HepG2 (cell line): ENCODE measurements around the gene PHF23. TPM values are rescaled to one million over a fixed set of nuclear protein-coding genes. Genes with fewer than 3 reads are reported as not detected.
A peak's percentile ranks its signal among the peaks of the same experiment; 100 is the strongest.

Experiments used
- ATAC-seq: fragments of 200-7000 bp; cut with Tn5 transposase; 3 replicates; pipeline ENCODE4 v1.9.1; 2020; ENCODE audit warnings: mild to moderate bottlenecking, moderate library complexity
- BruUV-seq: library from RNA; stranded (reverse); fragments of 400-500 nt; replicated peaks from 2 replicates; lab custom pipeline; 2021; lab: Mats Ljungman, UMichigan
- CTCF ChIA-PET: fragments of 300-600 bp; formaldehyde crosslinking; extraction: SDS; loops from one replicate; lab custom pipeline; 2021; ENCODE audit warnings: low total read pairs, inconsistent platforms, low intra/inter-chr PET ratio; lab: Yijun Ruan, JAX
- POLR2A ChIA-PET: fragments of 350-600 bp; sonication (Branson Sonifier 250); formaldehyde crosslinking; loops from one replicate; lab custom pipeline; 2020; ENCODE audit warnings: antibody characterized with exemption, inconsistent platforms; lab: Yijun Ruan, JAX
- DNase-seq: peaks from one replicate; pipeline ENCODE4 v3.0.0-alpha.2; 2015; ENCODE audit warnings: low spot score
- FAIRE-seq: peaks from 3 replicates; lab custom pipeline; 2011; peaks lifted over from hg19 to GRCh38; lab: Jason Lieb, UNC
- H2AFZ ChIP-seq: one replicate; pipeline ENCODE4 v1.6.1; 2011; ENCODE audit warnings: low read length, inconsistent platforms
- H3K27ac ChIP-seq: fragments of 300-600 bp; 3 replicates; pipeline ENCODE4 v1.8.0; 2011; ENCODE audit warnings: mixed run types, mild to moderate bottlenecking, mixed read lengths, low read length, inconsistent platforms; ENCODE audit not compliant: insufficient read depth; ENCODE audit errors: extremely low read length
- H3K27me3 ChIP-seq, 2 experiments: fragments of 200-600 bp in 1 of 2; 2 replicates in 1 of 2; 3 replicates in 1 of 2; pipeline versions ENCODE4 v1.6.0 to v1.8.0; 2011; ENCODE audit warnings: low read length in 2 of 2, mild to moderate bottlenecking in 2 of 2, moderate library complexity in 2 of 2, inconsistent platforms in 1 of 2; ENCODE audit not compliant: insufficient read depth in 2 of 2, control insufficient read depth in 1 of 2
- H3K36me3 ChIP-seq, 2 experiments: fragments of 200-600 bp in 1 of 2; replicated peaks in 1 of 2; 2 replicates in 1 of 2; 3 replicates in 1 of 2; pipeline versions ENCODE4 v1.5.1 to v1.8.0; 2011; ENCODE audit warnings: low read length in 2 of 2, inconsistent platforms in 1 of 2; ENCODE audit not compliant: insufficient read depth in 2 of 2, control insufficient read depth in 1 of 2
- H3K4me1 ChIP-seq: 2 replicates; pipeline ENCODE4 v1.5.1; 2012; ENCODE audit warnings: low read length, inconsistent platforms; ENCODE audit not compliant: insufficient read depth
- H3K4me2 ChIP-seq: 2 replicates; pipeline ENCODE4 v1.6.0; 2011; ENCODE audit warnings: low read depth, low read length, inconsistent platforms
- H3K4me3 ChIP-seq, 3 experiments: fragments of 200-600 bp in 1 of 3; sonication (generic), shearing (Covaris generic) in 1 of 3; replicated peaks in 1 of 3; 2 replicates each; pipeline ENCODE4 v1.5.1; 2011 to 2016; ENCODE audit warnings: low read length in 3 of 3, inconsistent platforms in 2 of 3, low read depth in 2 of 3, mild to moderate bottlenecking in 2 of 3, control low read depth in 1 of 3, mixed read lengths in 1 of 3; ENCODE audit not compliant: insufficient read depth in 1 of 3
- H3K79me2 ChIP-seq: one replicate; pipeline ENCODE4 v1.6.1; 2011; ENCODE audit warnings: low read length, inconsistent platforms; ENCODE audit not compliant: insufficient read depth
- H3K9ac ChIP-seq: 2 replicates; pipeline ENCODE4 v1.6.0; 2011; ENCODE audit warnings: mild to moderate bottlenecking, low read depth, low read length, inconsistent platforms; ENCODE audit not compliant: insufficient read depth
- H3K9me3 ChIP-seq: 2 replicates; pipeline ENCODE4 v1.5.1; 2012; ENCODE audit warnings: mild to moderate bottlenecking, low read length
- H4K20me1 ChIP-seq: 2 replicates; pipeline ENCODE4 v1.6.0; 2011; ENCODE audit warnings: inconsistent platforms, mild to moderate bottlenecking, low read length, moderate library complexity; ENCODE audit not compliant: insufficient read depth
- CAMTA2 ChIP-seq: sonication (generic); formaldehyde crosslinking; IDR thresholded peaks from 2 replicates; pipeline ENCODE4 v1.4.0; 2020; ENCODE audit warnings: mild to moderate bottlenecking, missing genetic modification reagents, borderline replicate concordance
- CEBPZ ChIP-seq: IDR thresholded peaks from 2 replicates; pipeline ENCODE4 v1.6.1; 2012; ENCODE audit warnings: low read length, improper control_type of control experiment
- IKZF4 ChIP-seq: sonication (generic); formaldehyde crosslinking; IDR thresholded peaks from 2 replicates; pipeline ENCODE4 v1.5.1; 2020; ENCODE audit warnings: borderline replicate concordance, mild to moderate bottlenecking, low read depth, missing genetic modification reagents; ENCODE audit errors: not compliant biosample characterization
- RBFOX2 ChIP-seq: fragments of 200-400 bp; formaldehyde crosslinking; IDR thresholded peaks from 2 replicates; pipeline ENCODE4 v1.6.1; 2017; ENCODE audit warnings: low read depth, mild to moderate bottlenecking, low read length
- STAT5B ChIP-seq: sonication (generic); formaldehyde crosslinking; IDR thresholded peaks from 2 replicates; pipeline ENCODE4 v1.4.0; 2020; ENCODE audit warnings: missing genetic modification reagents
- THAP7 ChIP-seq: sonication (generic); formaldehyde crosslinking; IDR thresholded peaks from 2 replicates; pipeline ENCODE4 v1.8.1; 2023; ENCODE audit warnings: mild to moderate bottlenecking, missing genetic modification reagents
- XRCC5 ChIP-seq: fragments of 200-400 bp; formaldehyde crosslinking; optimal IDR thresholded peaks from 2 replicates; pipeline ENCODE3; 2017; ENCODE audit warnings: mild to moderate bottlenecking, low read length
- ZBTB7A ChIP-seq: sonication (generic); formaldehyde crosslinking; IDR thresholded peaks from 2 replicates; pipeline ENCODE4 v1.8.0; 2022; ENCODE audit warnings: mild to moderate bottlenecking, missing genetic modification reagents
- ZIK1 ChIP-seq: sonication (generic); formaldehyde crosslinking; IDR thresholded peaks from 2 replicates; pipeline ENCODE4 v1.5.0; 2020; ENCODE audit warnings: mild to moderate bottlenecking, low read depth, missing genetic modification reagents, borderline replicate concordance
- ZMYM2 ChIP-seq: sonication (generic); formaldehyde crosslinking; IDR thresholded peaks from 2 replicates; pipeline ENCODE4 v1.8.0; 2022; ENCODE audit warnings: mild to moderate bottlenecking, missing genetic modification reagents
- ZNF569 ChIP-seq: sonication (generic); formaldehyde crosslinking; IDR thresholded peaks from 2 replicates; pipeline ENCODE4 v1.5.0; 2020; ENCODE audit warnings: mild to moderate bottlenecking, missing genetic modification reagents, moderate library complexity, borderline replicate concordance
- ZNF704 ChIP-seq: sonication (generic); formaldehyde crosslinking; IDR thresholded peaks from 2 replicates; pipeline ENCODE4 v1.8.1; 2023; ENCODE audit warnings: mild to moderate bottlenecking, inconsistent platforms, moderate library complexity, missing genetic modification reagents, borderline replicate concordance
- ZNF710 ChIP-seq: sonication (generic); formaldehyde crosslinking; IDR thresholded peaks from 2 replicates; pipeline ENCODE4 v1.5.0; 2020; ENCODE audit warnings: mild to moderate bottlenecking, missing genetic modification reagents, borderline replicate concordance
- ZNF761 ChIP-seq: sonication (generic); formaldehyde crosslinking; conservative IDR thresholded peaks from 2 replicates; pipeline ENCODE4 v1.4.0; 2020; ENCODE audit warnings: mild to moderate bottlenecking, missing genetic modification reagents
- ZSCAN22 ChIP-seq: sonication (generic); formaldehyde crosslinking; IDR thresholded peaks from 2 replicates; pipeline ENCODE4 v1.4.0; 2020; ENCODE audit warnings: mild to moderate bottlenecking, missing genetic modification reagents
- WGBS: methylation state at CpG from one replicate; pipeline ENCODE4 v1.1.6; 2017; ENCODE audit warnings: low lambda C conversion rate; 5-methylcytosine and 5-hydroxymethylcytosine counted together
- in situ Hi-C: cut with HindIII; loops from 2 replicates; pipeline ENCODE4 v1.10.0; 2017; ENCODE audit warnings: low pct_unique_long_range_greater_than_20kb; ENCODE audit not compliant: extremely low pct_ligation_motif_present
- intact Hi-C: fragments of 100-400 bp; cut with micrococcal nuclease; formaldehyde crosslinking; loops from one replicate; pipeline ENCODE4 v1.10.0; 2022; ENCODE audit not compliant: unreplicated experiment
- polyA plus RNA-seq, 8 experiments: library from polyadenylated mRNA; depleted of rRNA in 3 of 8; stranded (reverse) in 7 of 8; unstranded in 1 of 8; fragments of >200 nt; fragmentation: Illumina TruSeq in 4 of 8; extraction: Trizol in 4 of 8; gene quantifications; 2 replicates each; pipeline versions ENCODE4 v1.2.1 to v1.2.3, GENCODE V29; 2011 to 2016; ENCODE audit warnings: low read depth in 4 of 8, missing spikeins in 1 of 8, mixed read lengths in 1 of 8; ENCODE audit not compliant: insufficient read depth in 1 of 8
- total RNA-seq, 5 experiments: library from RNA; depleted of rRNA; stranded (reverse); fragments of >200 nt; fragmentation: Illumina TruSeq; extraction: Trizol; gene quantifications; 2 replicates each; pipeline ENCODE4 v1.2.3, GENCODE V29; 2016; ENCODE audit warnings: low read depth in 1 of 5

PHF23 gene
- total and polyA plus RNA-seq, 2 of the 13 experiments (the other 11 are each of a cell fraction or from before 2014, with no cell fraction given): 27.6 to 33.2 TPM

GRCh38 chr17:7186241-7186640 lies 53.0 kb downstream of the PHF23 start:
- Histone ChIP-seq H3K4me3 (no peak overlapping the region), H2AFZ (no peak overlapping the region), H3K27ac (no peak overlapping the region), H3K4me1 (peaks cover 63% of the 10 kb centered on the region), H3K79me2 (no peaks in the 10 kb centered on the region), H3K9ac (no peak overlapping the region), H3K9me3 (no peaks in the 10 kb centered on the region), H3K4me2 (peak overlapping the region; percentile 4; the same call in 1 of the 2 replicates), H4K20me1 (no peaks in the 10 kb centered on the region), H3K27me3 (no peaks in the 10 kb centered on the region), H3K36me3 (no peaks in the 10 kb centered on the region)
- 29% methylated on average over 7 of the region's 7 CpGs for WGBS
- DNase-seq (peak; percentile 61), ATAC-seq (peak; percentile 58), FAIRE-seq (no peak)
- intact Hi-C loops: no loop called here
- CTCF ChIA-PET: interaction anchor here (0.8 kb wide), 1 partner anchor 9 kb away, joined by 4 read pairs; no protein-coding TSS in a partner anchor
- in situ Hi-C loops: no loop called here
- BruUV-seq: no TSS peak
- POLR2A ChIA-PET: interaction anchor here (1.1 to 4.0 kb wide), 2 partner anchors 9 to 34 kb away, joined by 6 to 24 read pairs; partner anchors contain the start of genes ACADVL and DLG4
- TF ChIP-seq RBFOX2 (no peak), ZNF761 (CRISPR knock-in tag) (no peak), STAT5B (CRISPR knock-in tag) (no peak), ZIK1 (CRISPR knock-in tag) (no peak), ZNF704 (CRISPR knock-in tag) (no peak), THAP7 (no peak), ZMYM2 (CRISPR knock-in tag) (peak; percentile 71; the same call in 1 of the 2 replicates), ZNF569 (CRISPR knock-in tag) (no peak), IKZF4 (CRISPR knock-in tag) (no peak), ZBTB7A (CRISPR knock-in tag) (no peak), ZNF710 (CRISPR knock-in tag) (peak; percentile 51; the same call in 1 of the 2 replicates), CAMTA2 (CRISPR knock-in tag) (no peak), XRCC5 (peak; percentile 49), ZSCAN22 (CRISPR knock-in tag) (0 out of 2 replicates have a peak, but pooled peaks have one; percentile 43), CEBPZ (no peak)
